WTC11 (cell line): ENCODE measurements around the gene VIPAS39. TPM values are rescaled to one million over a fixed set of nuclear protein-coding genes. Genes with fewer than 3 reads are reported as not detected.

ENCODE experiments used
- ATAC-seq: fragments of 200-7000 bp; cut with Tn5 transposase; 2 replicates; pipeline ENCODE4 v1.10.0; 2021; ENCODE audit warnings: mild to moderate bottlenecking, moderate library complexity
- Bru-seq: library from RNA; stranded (reverse); fragments of 400-500 nt; gene quantifications from one replicate; lab custom pipeline; 2021; lab: Mats Ljungman, UMichigan
- CTCF ChIA-PET: fragments of 300-600 bp; sonication (Branson Sonifier 250); formaldehyde crosslinking; loops from one replicate; lab custom pipeline; 2021; ENCODE audit warnings: antibody characterized with exemption; lab: Charles Lee
- POLR2A ChIA-PET: fragments of 350-600 bp; sonication (Branson Sonifier 250); formaldehyde crosslinking; loops from one replicate; lab custom pipeline; 2021; ENCODE audit warnings: antibody characterized with exemption; lab: Charles Lee
- DNase-seq: peaks from one replicate; pipeline ENCODE4 v3.0.0; 2021; ENCODE audit warnings: low spot score
- H3K27ac Mint-ChIP-seq: 2 replicates; pipeline ENCODE4 v1.8.0; 2021; ENCODE audit warnings: mixed read lengths
- H3K27me3 Mint-ChIP-seq: 2 replicates; pipeline ENCODE4 v1.8.0; 2021; ENCODE audit warnings: low read depth, mild to moderate bottlenecking, moderate library complexity, mixed read lengths
- H3K36me3 Mint-ChIP-seq: 2 replicates; pipeline ENCODE4 v1.8.0; 2021; ENCODE audit warnings: mixed read lengths
- H3K4me1 Mint-ChIP-seq: 2 replicates; pipeline ENCODE4 v1.8.0; 2022; ENCODE audit warnings: mixed read lengths
- H3K4me3 Mint-ChIP-seq: 2 replicates; pipeline ENCODE4 v1.8.0; 2021; ENCODE audit warnings: mild to moderate bottlenecking, moderate library complexity, mixed read lengths
- H3K9me3 Mint-ChIP-seq: 2 replicates; pipeline ENCODE4 v1.8.0; 2021; ENCODE audit warnings: mixed read lengths
- ATF1 ChIP-seq: sonication (generic); formaldehyde crosslinking; IDR thresholded peaks from 2 replicates; pipeline ENCODE4 v1.8.1; 2023; ENCODE audit warnings: mild to moderate bottlenecking, moderate library complexity, missing genetic modification reagents
- CREB1 ChIP-seq: sonication (generic); formaldehyde crosslinking; IDR thresholded peaks from 2 replicates; pipeline ENCODE4 v1.8.0; 2023; ENCODE audit warnings: mild to moderate bottlenecking, missing genetic modification reagents
- E2F1 ChIP-seq: sonication (generic); formaldehyde crosslinking; IDR thresholded peaks from 2 replicates; pipeline ENCODE4 v1.8.0; 2022; ENCODE audit warnings: mild to moderate bottlenecking, missing genetic modification reagents
- E2F5 ChIP-seq: sonication (generic); formaldehyde crosslinking; IDR thresholded peaks from 2 replicates; pipeline ENCODE4 v1.8.1; 2022; ENCODE audit warnings: mild to moderate bottlenecking, moderate library complexity, missing genetic modification reagents
- ETV6 ChIP-seq: sonication (generic); formaldehyde crosslinking; IDR thresholded peaks from 2 replicates; pipeline ENCODE4 v1.8.1; 2022; ENCODE audit warnings: mild to moderate bottlenecking, missing genetic modification reagents
- FOXJ3 ChIP-seq: sonication (generic); formaldehyde crosslinking; IDR thresholded peaks from 2 replicates; pipeline ENCODE4 v1.9.0; 2021; ENCODE audit warnings: missing genetic modification reagents, mild to moderate bottlenecking, borderline replicate concordance
- FOXK1 ChIP-seq: sonication (generic); formaldehyde crosslinking; IDR thresholded peaks from 2 replicates; pipeline ENCODE4 v1.8.0; 2022; ENCODE audit warnings: mild to moderate bottlenecking, moderate library complexity, missing genetic modification reagents
- HMGA2 ChIP-seq: fragments of 250-450 bp; sonication (Bioruptor Pico); IDR thresholded peaks from 2 replicates; pipeline ENCODE4 v1.4.0; 2021; ENCODE audit warnings: mild to moderate bottlenecking, moderate library complexity
- JAZF1 ChIP-seq: fragments of 250-450 bp; sonication (Bioruptor Pico); IDR thresholded peaks from 2 replicates; pipeline ENCODE4 v1.9.0; 2021; ENCODE audit warnings: moderate library complexity, mild to moderate bottlenecking, inconsistent platforms
- JUN ChIP-seq: sonication (generic); formaldehyde crosslinking; IDR thresholded peaks from 2 replicates; pipeline ENCODE4 v1.8.0; 2023; ENCODE audit warnings: mild to moderate bottlenecking, missing genetic modification reagents
- NR3C1 ChIP-seq: sonication (generic); formaldehyde crosslinking; conservative IDR thresholded peaks from 2 replicates; pipeline ENCODE4 v1.8.1; 2023; ENCODE audit warnings: low read depth, mild to moderate bottlenecking, missing genetic modification reagents
- OVOL2 ChIP-seq: fragments of 250-450 bp; sonication (Bioruptor Pico); IDR thresholded peaks from 2 replicates; pipeline ENCODE4 v1.9.0; 2021; ENCODE audit warnings: mild to moderate bottlenecking, borderline replicate concordance
- SMAD3 ChIP-seq: sonication (generic); formaldehyde crosslinking; IDR thresholded peaks from 2 replicates; pipeline ENCODE4 v1.8.0; 2022; ENCODE audit warnings: missing genetic modification reagents, mild to moderate bottlenecking, borderline replicate concordance
- TEAD1 ChIP-seq: sonication (generic); formaldehyde crosslinking; IDR thresholded peaks from 2 replicates; pipeline ENCODE4 v1.8.0; 2022; ENCODE audit warnings: mild to moderate bottlenecking, missing genetic modification reagents
- ZNF317 ChIP-seq: sonication (generic); formaldehyde crosslinking; IDR thresholded peaks from 2 replicates; pipeline ENCODE4 v1.8.1; 2023; ENCODE audit warnings: low read depth, mild to moderate bottlenecking, moderate library complexity, missing genetic modification reagents, borderline replicate concordance
- ZNF512 ChIP-seq: sonication (generic); formaldehyde crosslinking; IDR thresholded peaks from 2 replicates; pipeline ENCODE4 v1.8.1; 2022; ENCODE audit warnings: missing genetic modification reagents, borderline replicate concordance
- ZNF671 ChIP-seq: fragments of 250-450 bp; sonication (Bioruptor Pico); IDR thresholded peaks from 2 replicates; pipeline ENCODE4 v1.8.0; 2021; ENCODE audit warnings: mild to moderate bottlenecking
- long read RNA-seq, 3 experiments: library from RNA in 1 of 3; library from capped mRNA in 1 of 3; library from polyadenylated mRNA in 1 of 3; unstranded in 2 of 3; stranded (forward) in 1 of 3; transcript quantifications; one replicate each; pipeline ENCODE4 v2.0.0, GENCODE V29; 2021
- total RNA-seq: library from RNA; stranded (reverse); gene quantifications from 3 replicates; pipeline ENCODE4 v1.2.3, GENCODE V29; 2021
- TF ChIP-seq, protein P1 (sequence below): sonication (generic); formaldehyde crosslinking; IDR thresholded peaks from 2 replicates; pipeline ENCODE4 v1.8.0; 2023; ENCODE audit warnings: missing genetic modification reagents
- TF ChIP-seq, protein P2 (sequence below): sonication (generic); formaldehyde crosslinking; IDR thresholded peaks from 2 replicates; pipeline ENCODE4 v1.8.0; 2022; ENCODE audit warnings: missing genetic modification reagents
- TF ChIP-seq, protein P3 (sequence below): sonication (generic); formaldehyde crosslinking; IDR thresholded peaks from 2 replicates; pipeline ENCODE4 v1.8.1; 2022; ENCODE audit warnings: low read depth, missing genetic modification reagents, borderline replicate concordance
- TF ChIP-seq, protein P4 (sequence below): sonication (generic); formaldehyde crosslinking; IDR thresholded peaks from 2 replicates; pipeline ENCODE4 v1.8.1; 2022; ENCODE audit warnings: low read depth, mild to moderate bottlenecking, moderate library complexity, missing genetic modification reagents, borderline replicate concordance
- TF ChIP-seq, protein P5 (sequence below): fragments of 250-450 bp; sonication (Bioruptor Pico); IDR thresholded peaks from 2 replicates; pipeline ENCODE4 v1.8.0; 2021; ENCODE audit warnings: mild to moderate bottlenecking

Gene VIPAS39
- total RNA-seq (17.0 to 18.5 TPM (median 17.9 TPM) in 3 replicates), Bru-seq, nascent RNA (percentile 70 among the genes with signal in this experiment)
- long read RNA-seq, experiment 1, transcript VIPAS39-211 (20 exons, 2,562 nt) = major isoform, 33 of 68 reads
- long read RNA-seq, experiment 1, transcript VIPAS39-202 (21 exons, 2,761 nt) = minor isoform, 7 of 68 reads
- long read RNA-seq, experiment 1, partial matches to known transcripts = 6 of 68 reads
- long read RNA-seq, experiment 1, other reads (novel, unspliced or antisense) = 18 of 68 reads
- long read RNA-seq, experiment 2, transcript VIPAS39-211 (20 exons, 2,562 nt) = major isoform, 8 of 25 reads
- long read RNA-seq, experiment 2, partial matches to known transcripts = 5 of 25 reads
- long read RNA-seq, experiment 2, other reads (novel, unspliced or antisense) = 12 of 25 reads
- long read RNA-seq, experiment 3, transcript VIPAS39-211 (20 exons, 2,562 nt) = major isoform, 5 of 12 reads
- long read RNA-seq, experiment 3, partial matches to known transcripts = 1 of 12 reads
- long read RNA-seq, experiment 3, other reads (novel, unspliced or antisense) = 5 of 12 reads

DNA sequence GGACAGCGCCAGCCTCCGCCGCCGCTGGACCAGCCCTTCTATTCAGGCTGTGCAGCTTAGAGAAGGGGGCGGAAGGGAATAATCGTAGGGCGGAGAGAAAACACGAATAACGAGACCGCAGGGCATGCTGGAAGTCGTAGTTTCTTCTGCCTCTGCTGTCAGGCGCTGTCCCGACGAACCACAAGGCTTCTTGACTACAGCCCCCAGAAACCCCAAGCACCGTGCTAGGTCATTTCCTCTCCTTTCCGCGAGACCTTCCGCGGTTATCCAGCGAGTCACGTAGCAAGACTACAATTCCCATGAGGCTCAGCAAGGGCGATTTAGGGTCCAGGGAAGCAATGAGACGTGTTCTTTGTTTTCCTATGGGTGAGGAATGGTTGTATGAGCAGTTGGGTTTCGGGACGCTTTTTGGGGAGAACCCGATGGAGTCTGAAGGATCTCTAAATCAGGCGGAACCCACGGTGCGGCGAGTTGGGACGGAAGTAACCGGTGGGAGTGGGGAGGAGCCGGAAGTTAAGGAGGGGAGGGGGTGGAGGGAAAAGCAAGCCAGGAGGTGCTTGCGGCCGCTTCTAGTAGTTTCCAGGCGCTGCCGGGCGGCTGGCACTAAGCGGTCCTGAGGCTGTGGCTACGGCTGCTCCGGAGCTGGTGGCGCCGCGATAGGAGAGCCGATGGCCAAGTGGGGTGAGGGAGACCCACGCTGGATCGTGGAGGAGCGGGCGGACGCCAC is at the start of gene VIPAS39, which contains the start of gene AHSA1:
Gene VIPAS39, minus strand, starts transcription at position 80 of the 727 bp plus-strand sequence. CDS start 3,499 bp downstream, outside the sequence.
Gene AHSA1, plus strand, starts transcription at position 572 of the 727 bp plus-strand sequence. Its CDS starts 97 bp downstream, at position 669.
- H3K4me3 Mint-ChIP-seq = peak within 1 kb of the TSS; percentile 100
- H3K27ac Mint-ChIP-seq = peak within 1 kb of the TSS; percentile 100
- POLR2A ChIA-PET = interaction anchor here (0.7 to 2.2 kb wide), 2 partner anchors 17 to 137 kb away, joined by 3 to 7 read pairs; partner anchors contain the start of genes GSTZ1 and POMT2
- H3K4me1 Mint-ChIP-seq = peaks cover 24% of the 10 kb centered on the region
- CTCF ChIA-PET = interaction anchor here (0.5 to 2.0 kb wide), 11 partner anchors 10 to 142 kb away, joined by 3 to 14 read pairs (median 5); partner anchors contain the start of genes GSTZ1, ISM2, POMT2 and SAMD15
- peaks cover 33% of the 10 kb centered on the region for H3K36me3 Mint-ChIP-seq
- H3K9me3 Mint-ChIP-seq = no peaks in the 10 kb centered on the region
- ATAC-seq (peak; percentile 93), DNase-seq (peak; percentile 94)
- H3K27me3 Mint-ChIP-seq = no peaks in the 10 kb centered on the region
- TF ChIP-seq ZNF512 (CRISPR knock-in tag) (no peak), SMAD3 (no peak), OVOL2 (CRISPR knock-in tag) (no peak), JUN (CRISPR knock-in tag) (no peak), ATF1 (CRISPR knock-in tag) (no peak), ETV6 (CRISPR knock-in tag) (peak; percentile 74; the same call in 1 of the 2 replicates), E2F1 (CRISPR knock-in tag) (no peak), E2F5 (no peak), FOXK1 (CRISPR knock-in tag) (peak; percentile 86), NR3C1 (CRISPR knock-in tag) (no peak), JAZF1 (CRISPR knock-in tag) (no peak), TEAD1 (CRISPR knock-in tag) (0 out of 2 replicates have a peak, but pooled peaks have one; percentile 64), ZNF671 (CRISPR knock-in tag) (no peak), FOXJ3 (CRISPR knock-in tag) (no peak), ZNF317 (CRISPR knock-in tag) (no peak), CREB1 (no peak), HMGA2 (CRISPR knock-in tag) (no peak)
- TF ChIP-seq, protein P1, sequence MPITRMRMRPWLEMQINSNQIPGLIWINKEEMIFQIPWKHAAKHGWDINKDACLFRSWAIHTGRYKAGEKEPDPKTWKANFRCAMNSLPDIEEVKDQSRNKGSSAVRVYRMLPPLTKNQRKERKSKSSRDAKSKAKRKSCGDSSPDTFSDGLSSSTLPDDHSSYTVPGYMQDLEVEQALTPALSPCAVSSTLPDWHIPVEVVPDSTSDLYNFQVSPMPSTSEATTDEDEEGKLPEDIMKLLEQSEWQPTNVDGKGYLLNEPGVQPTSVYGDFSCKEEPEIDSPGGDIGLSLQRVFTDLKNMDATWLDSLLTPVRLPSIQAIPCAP (CRISPR knock-in tag) = 0 out of 2 replicates have a peak, but pooled peaks have one; percentile 61
- TF ChIP-seq, protein P2, sequence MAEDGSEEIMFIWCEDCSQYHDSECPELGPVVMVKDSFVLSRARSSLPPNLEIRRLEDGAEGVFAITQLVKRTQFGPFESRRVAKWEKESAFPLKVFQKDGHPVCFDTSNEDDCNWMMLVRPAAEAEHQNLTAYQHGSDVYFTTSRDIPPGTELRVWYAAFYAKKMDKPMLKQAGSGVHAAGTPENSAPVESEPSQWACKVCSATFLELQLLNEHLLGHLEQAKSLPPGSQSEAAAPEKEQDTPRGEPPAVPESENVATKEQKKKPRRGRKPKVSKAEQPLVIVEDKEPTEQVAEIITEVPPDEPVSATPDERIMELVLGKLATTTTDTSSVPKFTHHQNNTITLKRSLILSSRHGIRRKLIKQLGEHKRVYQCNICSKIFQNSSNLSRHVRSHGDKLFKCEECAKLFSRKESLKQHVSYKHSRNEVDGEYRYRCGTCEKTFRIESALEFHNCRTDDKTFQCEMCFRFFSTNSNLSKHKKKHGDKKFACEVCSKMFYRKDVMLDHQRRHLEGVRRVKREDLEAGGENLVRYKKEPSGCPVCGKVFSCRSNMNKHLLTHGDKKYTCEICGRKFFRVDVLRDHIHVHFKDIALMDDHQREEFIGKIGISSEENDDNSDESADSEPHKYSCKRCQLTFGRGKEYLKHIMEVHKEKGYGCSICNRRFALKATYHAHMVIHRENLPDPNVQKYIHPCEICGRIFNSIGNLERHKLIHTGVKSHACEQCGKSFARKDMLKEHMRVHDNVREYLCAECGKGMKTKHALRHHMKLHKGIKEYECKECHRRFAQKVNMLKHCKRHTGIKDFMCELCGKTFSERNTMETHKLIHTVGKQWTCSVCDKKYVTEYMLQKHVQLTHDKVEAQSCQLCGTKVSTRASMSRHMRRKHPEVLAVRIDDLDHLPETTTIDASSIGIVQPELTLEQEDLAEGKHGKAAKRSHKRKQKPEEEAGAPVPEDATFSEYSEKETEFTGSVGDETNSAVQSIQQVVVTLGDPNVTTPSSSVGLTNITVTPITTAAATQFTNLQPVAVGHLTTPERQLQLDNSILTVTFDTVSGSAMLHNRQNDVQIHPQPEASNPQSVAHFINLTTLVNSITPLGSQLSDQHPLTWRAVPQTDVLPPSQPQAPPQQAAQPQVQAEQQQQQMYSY = 0 out of 2 replicates have a peak, but pooled peaks have one; percentile 28
- TF ChIP-seq, protein P3, sequence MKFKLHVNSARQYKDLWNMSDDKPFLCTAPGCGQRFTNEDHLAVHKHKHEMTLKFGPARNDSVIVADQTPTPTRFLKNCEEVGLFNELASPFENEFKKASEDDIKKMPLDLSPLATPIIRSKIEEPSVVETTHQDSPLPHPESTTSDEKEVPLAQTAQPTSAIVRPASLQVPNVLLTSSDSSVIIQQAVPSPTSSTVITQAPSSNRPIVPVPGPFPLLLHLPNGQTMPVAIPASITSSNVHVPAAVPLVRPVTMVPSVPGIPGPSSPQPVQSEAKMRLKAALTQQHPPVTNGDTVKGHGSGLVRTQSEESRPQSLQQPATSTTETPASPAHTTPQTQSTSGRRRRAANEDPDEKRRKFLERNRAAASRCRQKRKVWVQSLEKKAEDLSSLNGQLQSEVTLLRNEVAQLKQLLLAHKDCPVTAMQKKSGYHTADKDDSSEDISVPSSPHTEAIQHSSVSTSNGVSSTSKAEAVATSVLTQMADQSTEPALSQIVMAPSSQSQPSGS (CRISPR knock-in tag) = no peak
- TF ChIP-seq, protein P4, sequence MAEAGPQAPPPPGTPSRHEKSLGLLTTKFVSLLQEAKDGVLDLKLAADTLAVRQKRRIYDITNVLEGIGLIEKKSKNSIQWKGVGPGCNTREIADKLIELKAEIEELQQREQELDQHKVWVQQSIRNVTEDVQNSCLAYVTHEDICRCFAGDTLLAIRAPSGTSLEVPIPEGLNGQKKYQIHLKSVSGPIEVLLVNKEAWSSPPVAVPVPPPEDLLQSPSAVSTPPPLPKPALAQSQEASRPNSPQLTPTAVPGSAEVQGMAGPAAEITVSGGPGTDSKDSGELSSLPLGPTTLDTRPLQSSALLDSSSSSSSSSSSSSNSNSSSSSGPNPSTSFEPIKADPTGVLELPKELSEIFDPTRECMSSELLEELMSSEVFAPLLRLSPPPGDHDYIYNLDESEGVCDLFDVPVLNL (CRISPR knock-in tag) = no peak
- TF ChIP-seq, protein P5, sequence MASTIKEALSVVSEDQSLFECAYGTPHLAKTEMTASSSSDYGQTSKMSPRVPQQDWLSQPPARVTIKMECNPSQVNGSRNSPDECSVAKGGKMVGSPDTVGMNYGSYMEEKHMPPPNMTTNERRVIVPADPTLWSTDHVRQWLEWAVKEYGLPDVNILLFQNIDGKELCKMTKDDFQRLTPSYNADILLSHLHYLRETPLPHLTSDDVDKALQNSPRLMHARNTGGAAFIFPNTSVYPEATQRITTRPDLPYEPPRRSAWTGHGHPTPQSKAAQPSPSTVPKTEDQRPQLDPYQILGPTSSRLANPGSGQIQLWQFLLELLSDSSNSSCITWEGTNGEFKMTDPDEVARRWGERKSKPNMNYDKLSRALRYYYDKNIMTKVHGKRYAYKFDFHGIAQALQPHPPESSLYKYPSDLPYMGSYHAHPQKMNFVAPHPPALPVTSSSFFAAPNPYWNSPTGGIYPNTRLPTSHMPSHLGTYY (CRISPR knock-in tag) = no peak
